GM10266 (cell line): ENCODE measurements around the gene SMARCA4.

Experiments
- DNase-seq: peaks from one replicate; pipeline ENCODE4 v3.0.0; 2012; ENCODE audit errors: extremely low spot score
- TF ChIP-seq, protein P1 (sequence below): IDR thresholded peaks from 2 replicates; pipeline ENCODE4 v1.5.1; 2012; ENCODE audit warnings: mild to moderate bottlenecking, low read depth; ENCODE audit not compliant: control insufficient read depth, insufficient read depth; ENCODE audit errors: missing control alignments

SMARCA4 gene

DNA sequence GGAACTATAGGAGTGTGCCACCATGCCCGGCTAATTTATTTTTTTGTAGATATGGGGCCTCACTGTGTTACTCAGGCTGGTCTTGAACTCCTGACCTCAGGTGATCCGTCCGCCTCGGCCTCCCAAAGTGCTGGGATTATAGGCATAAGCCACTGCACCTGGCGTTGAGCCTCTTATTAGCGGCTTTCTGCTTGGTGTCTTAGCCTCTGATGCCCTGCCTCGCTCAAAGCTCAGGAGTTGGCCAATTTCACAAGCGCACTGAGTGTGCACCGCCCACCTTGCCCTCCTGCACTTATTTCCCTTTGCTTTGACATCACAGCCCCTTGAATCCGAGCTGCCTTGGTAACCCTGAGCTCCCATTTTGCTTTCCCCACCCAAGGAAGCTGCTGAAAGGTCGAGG is 42.5 kb upstream of the SMARCA4 start:
- TF ChIP-seq, protein P1, sequence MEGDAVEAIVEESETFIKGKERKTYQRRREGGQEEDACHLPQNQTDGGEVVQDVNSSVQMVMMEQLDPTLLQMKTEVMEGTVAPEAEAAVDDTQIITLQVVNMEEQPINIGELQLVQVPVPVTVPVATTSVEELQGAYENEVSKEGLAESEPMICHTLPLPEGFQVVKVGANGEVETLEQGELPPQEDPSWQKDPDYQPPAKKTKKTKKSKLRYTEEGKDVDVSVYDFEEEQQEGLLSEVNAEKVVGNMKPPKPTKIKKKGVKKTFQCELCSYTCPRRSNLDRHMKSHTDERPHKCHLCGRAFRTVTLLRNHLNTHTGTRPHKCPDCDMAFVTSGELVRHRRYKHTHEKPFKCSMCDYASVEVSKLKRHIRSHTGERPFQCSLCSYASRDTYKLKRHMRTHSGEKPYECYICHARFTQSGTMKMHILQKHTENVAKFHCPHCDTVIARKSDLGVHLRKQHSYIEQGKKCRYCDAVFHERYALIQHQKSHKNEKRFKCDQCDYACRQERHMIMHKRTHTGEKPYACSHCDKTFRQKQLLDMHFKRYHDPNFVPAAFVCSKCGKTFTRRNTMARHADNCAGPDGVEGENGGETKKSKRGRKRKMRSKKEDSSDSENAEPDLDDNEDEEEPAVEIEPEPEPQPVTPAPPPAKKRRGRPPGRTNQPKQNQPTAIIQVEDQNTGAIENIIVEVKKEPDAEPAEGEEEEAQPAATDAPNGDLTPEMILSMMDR: no peak
- DNase-seq: no peak

DNA sequence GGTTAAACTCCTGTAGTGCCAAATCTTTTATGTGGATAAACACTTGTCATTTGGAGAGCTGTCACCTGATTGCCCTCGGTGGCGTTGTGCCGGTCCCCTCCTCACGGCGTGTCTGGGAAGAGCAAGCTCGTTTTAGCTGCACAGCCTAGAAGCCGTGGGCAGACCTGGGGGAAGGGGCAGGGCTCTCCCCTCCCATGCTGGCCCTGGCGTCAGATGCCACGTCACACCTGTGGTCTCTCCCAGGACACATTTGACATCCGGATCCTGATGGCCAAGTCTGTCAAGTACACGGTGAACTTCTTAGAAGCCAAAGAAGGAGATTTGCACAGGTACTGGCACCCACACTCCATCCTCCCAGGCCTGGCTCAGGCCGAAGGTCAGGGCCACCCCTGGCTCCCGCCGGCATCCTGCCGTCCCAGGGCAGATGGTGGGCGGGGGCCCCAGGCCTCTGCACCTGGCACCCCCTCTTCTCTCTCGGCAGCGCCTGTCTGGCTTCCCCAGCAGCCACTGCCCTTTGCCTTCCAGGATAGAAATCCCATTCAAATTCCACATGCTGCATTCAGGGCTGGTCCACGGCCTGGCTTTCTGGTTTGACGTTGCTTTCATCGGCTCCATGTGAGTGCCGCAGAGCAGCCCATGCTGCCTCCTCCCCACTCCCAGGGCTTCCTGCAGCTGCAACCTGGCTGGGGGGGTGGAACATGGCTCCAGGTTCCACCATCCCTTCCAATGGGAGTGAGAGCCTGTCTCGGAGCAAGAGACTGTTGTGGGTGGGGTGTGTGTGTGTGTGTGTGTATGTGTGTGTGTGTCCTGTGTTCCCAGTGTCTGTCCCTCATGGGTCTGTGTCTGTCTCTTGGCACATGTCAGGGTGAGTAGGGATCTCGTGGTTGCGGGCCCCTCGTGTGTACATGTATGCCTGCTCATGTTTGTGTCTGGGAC is 41.2 kb upstream of the SMARCA4 start:
- DNase-seq: no peak
- TF ChIP-seq, protein P1: no peak

DNA sequence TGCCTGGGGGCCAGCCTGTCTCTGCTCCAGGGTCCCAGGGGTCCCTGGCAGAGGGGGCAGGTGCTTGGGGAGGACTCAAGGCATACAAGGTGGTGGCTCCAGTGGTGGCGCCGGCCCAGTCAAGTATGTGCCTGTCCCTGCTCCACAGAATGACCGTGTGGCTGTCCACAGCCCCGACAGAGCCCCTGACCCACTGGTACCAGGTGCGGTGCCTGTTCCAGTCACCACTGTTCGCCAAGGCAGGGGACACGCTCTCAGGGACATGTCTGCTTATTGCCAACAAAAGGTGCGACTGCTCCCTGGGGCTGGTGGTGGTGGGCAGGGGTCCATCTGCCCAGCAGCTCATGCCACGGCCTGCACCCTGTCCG is 40.6 kb upstream of the SMARCA4 start:
- TF ChIP-seq, protein P1: no peak
- no peak for DNase-seq

DNA sequence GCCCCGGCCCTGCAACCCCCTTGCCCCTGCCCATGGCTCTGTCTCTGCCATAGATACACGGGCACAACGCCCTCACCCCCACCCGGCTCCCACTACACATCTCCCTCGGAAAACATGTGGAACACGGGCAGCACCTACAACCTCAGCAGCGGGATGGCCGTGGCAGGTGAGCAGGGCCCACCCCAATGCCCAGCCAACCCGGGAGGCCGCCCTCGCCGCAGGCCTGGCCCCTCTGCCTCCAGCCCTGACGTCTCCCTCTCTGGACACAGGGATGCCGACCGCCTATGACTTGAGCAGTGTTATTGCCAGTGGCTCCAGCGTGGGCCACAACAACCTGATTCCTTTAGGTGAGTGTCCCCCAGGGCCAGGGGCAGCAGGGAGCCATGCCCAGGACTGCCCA is 40.0 kb upstream of the SMARCA4 start:
- TF ChIP-seq, protein P1: no peak

DNA sequence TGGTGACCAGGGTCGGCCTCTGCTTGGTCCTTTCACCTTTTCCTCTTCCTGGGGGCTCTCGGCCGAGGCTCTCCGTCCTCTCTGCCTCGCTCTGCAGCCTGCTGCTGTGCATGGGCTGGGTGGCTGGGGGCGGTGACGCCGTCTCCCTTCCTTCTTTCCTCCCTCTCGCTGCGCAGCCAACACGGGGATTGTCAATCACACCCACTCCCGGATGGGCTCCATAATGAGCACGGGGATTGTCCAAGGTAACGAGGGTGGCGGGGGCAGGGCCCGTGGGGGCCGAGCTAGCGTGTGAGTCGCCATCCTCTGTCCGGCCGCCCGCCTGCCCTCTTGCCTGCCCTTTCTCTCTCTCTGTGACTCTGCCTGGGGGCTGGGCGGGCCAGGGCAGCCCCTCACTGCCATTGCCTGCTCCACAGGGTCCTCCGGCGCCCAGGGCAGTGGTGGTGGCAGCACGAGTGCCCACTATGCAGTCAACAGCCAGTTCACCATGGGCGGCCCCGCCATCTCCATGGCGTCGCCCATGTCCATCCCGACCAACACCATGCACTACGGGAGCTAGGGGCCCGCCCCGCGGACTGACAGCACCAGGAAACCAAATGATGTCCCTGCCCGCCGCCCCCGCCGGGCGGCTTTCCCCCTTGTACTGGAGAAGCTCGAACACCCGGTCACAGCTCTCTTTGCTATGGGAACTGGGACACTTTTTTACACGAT is 39.5 kb upstream of the SMARCA4 start:
- TF ChIP-seq, protein P1: no peak
- no peak for DNase-seq

More for the DNA sequence above, 40.0 kb upstream of the SMARCA4 start:
- no peak for DNase-seq

DNA sequence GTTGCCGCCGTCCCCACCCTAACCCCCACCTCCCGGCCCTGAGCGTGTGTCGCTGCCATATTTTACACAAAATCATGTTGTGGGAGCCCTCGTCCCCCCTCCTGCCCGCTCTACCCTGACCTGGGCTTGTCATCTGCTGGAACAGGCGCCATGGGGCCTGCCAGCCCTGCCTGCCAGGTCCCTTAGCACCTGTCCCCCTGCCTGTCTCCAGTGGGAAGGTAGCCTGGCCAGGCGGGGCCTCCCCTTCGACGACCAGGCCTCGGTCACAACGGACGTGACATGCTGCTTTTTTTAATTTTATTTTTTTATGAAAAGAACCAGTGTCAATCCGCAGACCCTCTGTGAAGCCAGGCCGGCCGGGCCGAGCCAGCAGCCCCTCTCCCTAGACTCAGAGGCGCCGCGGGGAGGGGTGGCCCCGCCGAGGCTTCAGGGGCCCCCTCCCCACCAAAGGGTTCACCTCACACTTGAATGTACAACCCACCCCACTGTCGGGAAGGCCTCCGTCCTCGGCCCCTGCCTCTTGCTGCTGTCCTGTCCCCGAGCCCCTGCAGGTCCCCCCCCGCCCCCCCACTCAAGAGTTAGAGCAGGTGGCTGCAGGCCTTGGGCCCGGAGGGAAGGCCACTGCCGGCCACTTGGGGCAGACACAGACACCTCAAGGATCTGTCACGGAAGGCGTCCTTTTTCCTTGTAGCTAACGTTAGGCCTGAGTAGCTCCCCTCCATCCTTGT is 38.8 kb upstream of the SMARCA4 start:
- DNase-seq: no peak
- TF ChIP-seq, protein P1: no peak
